IMR-90 (cell line): ENCODE results near the gene ACSF2. TPM values are rescaled to one million over a fixed set of nuclear protein-coding genes. Genes with fewer than 3 reads are reported as not detected.

Source experiments
- ATAC-seq: fragments of 200-7000 bp; cut with Tn5 transposase; 2 replicates; pipeline ENCODE4 v1.9.1; 2020; ENCODE audit warnings: low read depth, mild to moderate bottlenecking, moderate library complexity
- BruUV-seq: library from RNA; stranded (reverse); fragments of 400-500 nt; replicated peaks from 2 replicates; lab custom pipeline; 2021; lab: Mats Ljungman, UMichigan
- CTCF ChIA-PET: fragments of 300-600 bp; formaldehyde crosslinking; extraction: SDS; loops from one replicate; lab custom pipeline; 2021; ENCODE audit warnings: antibody characterized with exemption; lab: Yijun Ruan, JAX
- POLR2A ChIA-PET: fragments of 300-600 bp; sonication (Branson Sonifier 250); formaldehyde crosslinking; loops from one replicate; lab custom pipeline; 2022; ENCODE audit warnings: antibody characterized with exemption; ENCODE audit not compliant: unreplicated experiment; lab: Charles Lee
- DNase-seq: peaks from one replicate; pipeline ENCODE4 v3.0.0; 2013
- H2AFZ ChIP-seq: replicated peaks from 2 replicates; pipeline ENCODE3; 2013; ENCODE audit warnings: low read length, mild to moderate bottlenecking; ENCODE audit not compliant: poor library complexity
- H2AK5ac ChIP-seq: 2 replicates; pipeline ENCODE4 v1.6.1; 2013; ENCODE audit warnings: low read depth, low read length, inconsistent platforms
- H2AK9ac ChIP-seq: replicated peaks from 2 replicates; pipeline ENCODE3; 2013; ENCODE audit warnings: mild to moderate bottlenecking, low read depth, low read length, moderate library complexity; ENCODE audit not compliant: poor library complexity
- H2BK120ac ChIP-seq: 2 replicates; pipeline ENCODE4 v1.6.1; 2013; ENCODE audit warnings: low read depth, low read length, inconsistent platforms
- H2BK15ac ChIP-seq: 3 replicates; pipeline ENCODE4 v1.6.1; 2013; ENCODE audit warnings: low read depth, low read length, inconsistent platforms
- H2BK20ac ChIP-seq: 2 replicates; pipeline ENCODE4 v1.6.1; 2013; ENCODE audit warnings: low read depth, mild to moderate bottlenecking, inconsistent platforms, low read length, moderate library complexity
- H2BK5ac ChIP-seq: 2 replicates; pipeline ENCODE4 v1.6.1; 2013; ENCODE audit warnings: mild to moderate bottlenecking, low read depth, low read length, inconsistent platforms; ENCODE audit not compliant: poor library complexity, severe bottlenecking
- H3K14ac ChIP-seq: replicated peaks from 2 replicates; pipeline ENCODE4 v1.6.1; 2013; ENCODE audit warnings: low read depth, low read length, inconsistent platforms
- H3K18ac ChIP-seq: 2 replicates; pipeline ENCODE4 v1.6.1; 2013; ENCODE audit warnings: low read depth, low read length, control low read depth
- H3K23ac ChIP-seq: 2 replicates; pipeline ENCODE4 v1.6.1; 2013; ENCODE audit warnings: low read depth, low read length, inconsistent platforms
- H3K27ac ChIP-seq: 2 replicates; pipeline ENCODE4 v1.5.1; 2013; ENCODE audit warnings: mild to moderate bottlenecking, control low read depth, low read length; ENCODE audit not compliant: insufficient read depth
- H3K27me3 ChIP-seq: 2 replicates; pipeline ENCODE4 v1.6.1; 2013; ENCODE audit warnings: low read length; ENCODE audit not compliant: control insufficient read depth, insufficient read depth
- H3K36me3 ChIP-seq: 2 replicates; pipeline ENCODE4 v1.6.1; 2013; ENCODE audit warnings: low read length, mixed read lengths; ENCODE audit not compliant: control insufficient read depth, insufficient read depth
- H3K4ac ChIP-seq: 2 replicates; pipeline ENCODE4 v1.6.1; 2013; ENCODE audit warnings: low read depth, low read length, inconsistent platforms
- H3K4me1 ChIP-seq: 2 replicates; pipeline ENCODE4 v1.6.1; 2013; ENCODE audit warnings: low read length, mixed read lengths; ENCODE audit not compliant: control insufficient read depth, insufficient read depth
- H3K4me2 ChIP-seq: 2 replicates; pipeline ENCODE4 v1.6.1; 2013; ENCODE audit warnings: low read depth, mild to moderate bottlenecking, control low read depth, low read length, moderate library complexity
- H3K4me3 ChIP-seq: 2 replicates; pipeline ENCODE4 v1.5.1; 2013; ENCODE audit warnings: low read depth, mild to moderate bottlenecking, control low read depth, low read length, moderate library complexity; ENCODE audit not compliant: insufficient read depth
- H3K56ac ChIP-seq: 2 replicates; pipeline ENCODE4 v1.6.1; 2013; ENCODE audit warnings: low read length, inconsistent platforms; ENCODE audit not compliant: insufficient read depth; ENCODE audit errors: extremely low read depth
- H3K79me1 ChIP-seq, 2 experiments: 2 replicates each; pipeline ENCODE4 v1.6.1; 2013; ENCODE audit warnings: low read length in 2 of 2, inconsistent platforms in 1 of 2, low read depth in 1 of 2
- H3K9ac ChIP-seq: 2 replicates; pipeline ENCODE4 v1.6.1; 2013; ENCODE audit warnings: low read depth, low read length, control low read depth
- H3K9me1 ChIP-seq: 2 replicates; pipeline ENCODE4 v1.6.1; 2013; ENCODE audit warnings: low read length, inconsistent platforms; ENCODE audit not compliant: insufficient read depth
- H3K9me3 ChIP-seq: 2 replicates; pipeline ENCODE4 v1.6.1; 2013; ENCODE audit warnings: low read length; ENCODE audit not compliant: control insufficient read depth, insufficient read depth
- H4K20me1 ChIP-seq: 2 replicates; pipeline ENCODE4 v1.6.1; 2013; ENCODE audit warnings: low read length, inconsistent platforms; ENCODE audit not compliant: insufficient read depth
- H4K5ac ChIP-seq: 2 replicates; pipeline ENCODE4 v1.6.1; 2013; ENCODE audit warnings: mild to moderate bottlenecking, low read depth, low read length, control low read depth
- H4K8ac ChIP-seq, 2 experiments: 2 replicates each; pipeline ENCODE4 v1.6.1; 2013; ENCODE audit warnings: low read depth in 2 of 2, low read length in 2 of 2, control low read depth in 1 of 2, inconsistent platforms in 1 of 2
- H4K91ac ChIP-seq: 2 replicates; pipeline ENCODE4 v1.6.1; 2013; ENCODE audit warnings: low read depth, low read length, inconsistent platforms; ENCODE audit not compliant: insufficient read depth
- BHLHE40 ChIP-seq: fragments of 150-350 bp; IDR thresholded peaks from 2 replicates; pipeline ENCODE4 v1.6.1; 2016; ENCODE audit warnings: mild to moderate bottlenecking, low read depth, low read length
- CEBPB ChIP-seq: IDR thresholded peaks from 2 replicates; pipeline ENCODE4 v1.6.1; 2012; ENCODE audit warnings: low read depth, low read length, improper control_type of control experiment
- MAZ ChIP-seq: IDR thresholded peaks from 2 replicates; pipeline ENCODE4 v1.6.1; 2012; ENCODE audit warnings: low read depth, mild to moderate bottlenecking, low read length, improper control_type of control experiment, moderate library complexity, borderline replicate concordance
- RAD21 ChIP-seq: IDR thresholded peaks from 2 replicates; pipeline ENCODE4 v1.6.1; 2012; ENCODE audit warnings: low read length, improper control_type of control experiment
- RCOR1 ChIP-seq: IDR thresholded peaks from 2 replicates; pipeline ENCODE4 v1.6.1; 2012; ENCODE audit warnings: mild to moderate bottlenecking, low read length, improper control_type of control experiment; ENCODE audit not compliant: insufficient replicate concordance
- WGBS, 2 experiments: methylation state at CpG; one replicate each; pipeline versions ENCODE4 v1.1.5 to v1.1.7; 2013; ENCODE audit warnings: missing lambda C conversion rate in 2 of 2; ENCODE audit not compliant: insufficient read length in 1 of 2; ENCODE audit errors: extremely low coverage in 2 of 2; 5-methylcytosine and 5-hydroxymethylcytosine counted together
- dilution Hi-C: fragments of 300-500 bp; cut with HindIII; formaldehyde crosslinking; loops from one replicate; pipeline ENCODE4 v1.14.3; 2018; ENCODE audit warnings: low sequenced_read_pairs; ENCODE audit not compliant: unreplicated experiment
- in situ Hi-C: fragments of 300-500 bp; cut with MboI; formaldehyde crosslinking; loops from 3 replicates; pipeline ENCODE4 v1.14.3; 2019; ENCODE audit warnings: low sequenced_read_pairs, inconsistent platforms, mixed read lengths
- intact Hi-C: fragments of 100-400 bp; cut with micrococcal nuclease; formaldehyde crosslinking; loops from 2 replicates; pipeline ENCODE4 v1.10.0; 2022
- polyA plus RNA-seq, 3 experiments: library from polyadenylated mRNA; depleted of rRNA; stranded (reverse); fragments of >200 nt; gene quantifications; 2 replicates each; pipeline ENCODE4 v1.2.3, GENCODE V29; 2012; ENCODE audit warnings: low replicate concordance in 1 of 3
- total RNA-seq: library from RNA; depleted of rRNA; stranded (reverse); fragments of >200 nt; gene quantifications from 2 replicates; pipeline ENCODE4 v1.2.3, GENCODE V29; 2012
- TF ChIP-seq, protein P1 (sequence below): conservative IDR thresholded peaks from 2 replicates; pipeline ENCODE4 v1.5.1; 2012; ENCODE audit warnings: mild to moderate bottlenecking, low read depth, low read length, improper control_type of control experiment

Gene ACSF2
- total and polyA plus RNA-seq, 2 of the 4 experiments (the other 2 are of a cell fraction), result 18.5 to 27.2 TPM

DNA sequence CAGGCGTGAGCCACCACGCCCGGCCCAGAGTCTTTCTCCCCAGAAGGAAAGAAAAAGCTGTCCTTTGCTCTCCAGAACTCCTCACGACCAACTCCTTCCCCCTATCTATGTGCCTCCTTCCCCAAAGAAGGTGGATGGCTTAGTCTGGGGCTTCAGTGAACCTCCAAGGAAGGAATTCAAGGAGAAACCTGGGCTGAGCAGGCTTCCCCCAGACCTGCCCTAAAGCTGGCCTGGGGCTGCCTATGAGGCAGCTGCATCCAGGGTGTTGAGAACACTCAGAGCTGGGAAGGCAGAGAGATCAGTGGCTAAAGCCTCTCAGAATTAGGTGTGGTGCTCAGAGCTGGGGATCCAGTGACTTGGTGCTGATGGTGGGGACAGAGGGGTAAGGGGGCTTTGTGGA, 3.8 kb downstream of the ACSF2 start:
- no peak overlapping the region for H3K14ac ChIP-seq
- WGBS, 2 experiments, result no CpG with 5 or more reads among the region's 4 CpGs
- H3K4ac ChIP-seq, result no peak overlapping the region
- H3K4me3 ChIP-seq, result no peak overlapping the region
- ChIA-PET CTCF (no interaction called here), POLR2A (no interaction called here)
- H2BK5ac ChIP-seq, result no peak overlapping the region
- H3K27me3 ChIP-seq, result no peaks in the 10 kb centered on the region
- no peak overlapping the region for H4K8ac ChIP-seq
- BruUV-seq, result no TSS peak
- H3K4me2 ChIP-seq, result no peak overlapping the region
- H4K91ac ChIP-seq, result no peak overlapping the region
- no peak overlapping the region for H3K9ac ChIP-seq
- H3K18ac ChIP-seq, result no peak overlapping the region
- TF ChIP-seq CEBPB (no peak), BHLHE40 (no peak), RAD21 (no peak), MAZ (no peak), RCOR1 (no peak)
- TF ChIP-seq, protein P1, sequence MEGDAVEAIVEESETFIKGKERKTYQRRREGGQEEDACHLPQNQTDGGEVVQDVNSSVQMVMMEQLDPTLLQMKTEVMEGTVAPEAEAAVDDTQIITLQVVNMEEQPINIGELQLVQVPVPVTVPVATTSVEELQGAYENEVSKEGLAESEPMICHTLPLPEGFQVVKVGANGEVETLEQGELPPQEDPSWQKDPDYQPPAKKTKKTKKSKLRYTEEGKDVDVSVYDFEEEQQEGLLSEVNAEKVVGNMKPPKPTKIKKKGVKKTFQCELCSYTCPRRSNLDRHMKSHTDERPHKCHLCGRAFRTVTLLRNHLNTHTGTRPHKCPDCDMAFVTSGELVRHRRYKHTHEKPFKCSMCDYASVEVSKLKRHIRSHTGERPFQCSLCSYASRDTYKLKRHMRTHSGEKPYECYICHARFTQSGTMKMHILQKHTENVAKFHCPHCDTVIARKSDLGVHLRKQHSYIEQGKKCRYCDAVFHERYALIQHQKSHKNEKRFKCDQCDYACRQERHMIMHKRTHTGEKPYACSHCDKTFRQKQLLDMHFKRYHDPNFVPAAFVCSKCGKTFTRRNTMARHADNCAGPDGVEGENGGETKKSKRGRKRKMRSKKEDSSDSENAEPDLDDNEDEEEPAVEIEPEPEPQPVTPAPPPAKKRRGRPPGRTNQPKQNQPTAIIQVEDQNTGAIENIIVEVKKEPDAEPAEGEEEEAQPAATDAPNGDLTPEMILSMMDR, result no peak
- H3K36me3 ChIP-seq, result peaks cover 3% of the 10 kb centered on the region; the same call in 1 of the 2 replicates
- DNase-seq (no peak), ATAC-seq (no peak)
- H3K23ac ChIP-seq, result no peak overlapping the region
- no peak overlapping the region for H2BK15ac ChIP-seq
- H2BK20ac ChIP-seq, result no peak overlapping the region
- no peak overlapping the region for H2AK5ac ChIP-seq
- peaks cover 17% of the 10 kb centered on the region for H3K9me1 ChIP-seq
- no peak overlapping the region for H3K56ac ChIP-seq
- H4K5ac ChIP-seq, result no peak overlapping the region
- H3K4me1 ChIP-seq, result peaks cover 15% of the 10 kb centered on the region
- H3K79me1 ChIP-seq, result peaks cover 14 to 63% of the 10 kb centered on the region in 2 experiments; a peak in 3 of 4 replicates
- H2BK120ac ChIP-seq, result no peak overlapping the region
- no peak overlapping the region for H3K27ac ChIP-seq
- intact Hi-C loops (no loop called here), dilution Hi-C loops (no loop called here), in situ Hi-C loops (no loop called here)
- H2AK9ac ChIP-seq, result peak overlapping the region; percentile 58
- no peak overlapping the region for H2AFZ ChIP-seq
- no peaks in the 10 kb centered on the region for H3K9me3 ChIP-seq
- H4K20me1 ChIP-seq, result no peaks in the 10 kb centered on the region
